SK-N-SH (cell line): ENCODE results near the gene GNA14. TPM values are rescaled to one million over a fixed set of nuclear protein-coding genes. Genes with fewer than 3 reads are reported as not detected.
A peak's percentile ranks its signal among the peaks of the same experiment; 100 is the strongest.

ENCODE experiments used
- CTCF ChIA-PET: fragments of 300-600, 350-600 bp; formaldehyde crosslinking; extraction: SDS; loops from one replicate; lab custom pipeline; 2021; lab: Yijun Ruan, JAX
- POLR2A ChIA-PET: fragments of 350-600 bp; sonication (Branson Sonifier 250); formaldehyde crosslinking; extraction: SDS; loops from one replicate; lab custom pipeline; 2020; ENCODE audit warnings: antibody characterized with exemption, inconsistent platforms; lab: Yijun Ruan, JAX
- DNase-seq: peaks from one replicate; pipeline ENCODE4 v3.0.0; 2012
- H2AFZ ChIP-seq: fragments of 200-600 bp; sonication (generic); 2 replicates; pipeline ENCODE4 v1.8.1; 2016; ENCODE audit warnings: antibody characterized with exemption, mild to moderate bottlenecking, low read depth
- H3F3A ChIP-seq: fragments of 200-600 bp; sonication (generic); replicated peaks from 2 replicates; pipeline ENCODE3; 2016; ENCODE audit warnings: antibody characterized with exemption, mild to moderate bottlenecking; ENCODE audit not compliant: insufficient read depth
- H3K27ac ChIP-seq, 2 experiments: fragments of 200-500 bp in 1 of 2; fragments of 200-600 bp in 1 of 2; sonication (Bioruptor generic) in 1 of 2; sonication (generic), shearing (Covaris generic) in 1 of 2; 2 replicates each; pipeline versions ENCODE4 v1.5.1 to v1.6.1; 2014 to 2016; ENCODE audit warnings: low read depth in 2 of 2, inconsistent platforms in 1 of 2, low read length in 1 of 2, mild to moderate bottlenecking in 1 of 2, mixed read lengths in 1 of 2
- H3K27me3 ChIP-seq: fragments of 200-600 bp; sonication (generic), shearing (Covaris generic); 2 replicates; pipeline ENCODE4 v1.6.1; 2016; ENCODE audit warnings: mixed run types; ENCODE audit not compliant: insufficient read depth
- H3K36me3 ChIP-seq, 2 experiments: fragments of 200-500 bp in 1 of 2; fragments of 200-600 bp in 1 of 2; sonication (Bioruptor generic) in 1 of 2; sonication (generic) in 1 of 2; replicated peaks in 1 of 2; 2 replicates each; pipeline versions ENCODE3 to v1.5.1; 2014 to 2016; ENCODE audit warnings: low read length in 1 of 2, mild to moderate bottlenecking in 1 of 2; ENCODE audit not compliant: insufficient read depth in 2 of 2, control insufficient read depth in 1 of 2
- H3K4me1 ChIP-seq, 2 experiments: fragments of 200-500 bp in 1 of 2; fragments of 200-600 bp in 1 of 2; sonication (Bioruptor generic) in 1 of 2; sonication (generic), shearing (Covaris generic) in 1 of 2; 2 replicates each; pipeline versions ENCODE4 v1.5.1 to v1.6.1; 2014 to 2016; ENCODE audit warnings: low read depth in 1 of 2, low read length in 1 of 2, mixed run types in 1 of 2; ENCODE audit not compliant: insufficient read depth in 2 of 2, control insufficient read depth in 1 of 2
- H3K4me2 ChIP-seq: fragments of 200-600 bp; sonication (generic), shearing (Covaris generic); 2 replicates; pipeline ENCODE4 v1.6.1; 2017; ENCODE audit warnings: mixed run types
- H3K4me3 ChIP-seq, 2 experiments: fragments of 200-500 bp in 1 of 2; fragments of 200-600 bp in 1 of 2; sonication (Bioruptor generic) in 1 of 2; sonication (generic), shearing (Covaris generic) in 1 of 2; 2 replicates each; pipeline versions ENCODE4 v1.5.1 to v1.8.1; 2014 to 2016; ENCODE audit warnings: low read depth in 2 of 2, inconsistent platforms in 1 of 2, low read length in 1 of 2, mild to moderate bottlenecking in 1 of 2, mixed read lengths in 1 of 2, moderate library complexity in 1 of 2
- H3K79me2 ChIP-seq: fragments of 200-600 bp; sonication (generic); 2 replicates; pipeline ENCODE4 v1.8.1; 2017; ENCODE audit warnings: mild to moderate bottlenecking; ENCODE audit not compliant: insufficient read depth
- H3K9ac ChIP-seq: fragments of 200-600 bp; sonication (generic); 2 replicates; pipeline ENCODE4 v1.6.1; 2017; ENCODE audit warnings: mixed run types
- H3K9me2 ChIP-seq: fragments of 200-600 bp; sonication (generic); 2 replicates; pipeline ENCODE4 v1.6.1; 2017; ENCODE audit warnings: mixed run types
- H3K9me3 ChIP-seq: fragments of 200-600 bp; sonication (generic); 2 replicates; pipeline ENCODE4 v1.6.1; 2017; ENCODE audit warnings: mixed run types, mild to moderate bottlenecking, moderate library complexity
- H4K20me1 ChIP-seq: fragments of 200-600 bp; sonication (generic); 2 replicates; pipeline ENCODE4 v1.6.1; 2017; ENCODE audit warnings: mild to moderate bottlenecking, mixed run types; ENCODE audit not compliant: insufficient read depth
- EP300 ChIP-seq, 2 experiments: IDR thresholded peaks; 2 replicates each; pipeline versions ENCODE4 v1.4.0 to v1.6.1; 2012; ENCODE audit warnings: borderline replicate concordance in 1 of 2, low read depth in 1 of 2, low read length in 1 of 2
- FOXM1 ChIP-seq: IDR thresholded peaks from 2 replicates; pipeline ENCODE4 v1.4.0; 2012; ENCODE audit warnings: low read depth, mild to moderate bottlenecking
- PBX3 ChIP-seq: IDR thresholded peaks from 2 replicates; pipeline ENCODE4; 2012
- POLR2AphosphoS5 ChIP-seq: IDR thresholded peaks from 2 replicates; pipeline ENCODE4 v1.6.1; 2012; ENCODE audit warnings: low read depth, low read length
- RCOR1 ChIP-seq: fragments of 150-350 bp; IDR thresholded peaks from 2 replicates; pipeline ENCODE4 v1.6.1; 2017; ENCODE audit warnings: antibody characterized with exemption, low read length
- WGBS: methylation state at CpG from one replicate; pipeline ENCODE4 v1.1.6; 2017; ENCODE audit warnings: low lambda C conversion rate; 5-methylcytosine and 5-hydroxymethylcytosine counted together
- polyA plus RNA-seq, 3 experiments: library from polyadenylated mRNA; depleted of rRNA; stranded (reverse); fragments of >200 nt; gene quantifications; 2 replicates each; pipeline ENCODE4 v1.2.3, GENCODE V29; 2012

Gene GNA14
- polyA plus RNA-seq, 1 of the 3 experiments (the other 2 are of a cell fraction) = 0.15 TPM

DNA sequence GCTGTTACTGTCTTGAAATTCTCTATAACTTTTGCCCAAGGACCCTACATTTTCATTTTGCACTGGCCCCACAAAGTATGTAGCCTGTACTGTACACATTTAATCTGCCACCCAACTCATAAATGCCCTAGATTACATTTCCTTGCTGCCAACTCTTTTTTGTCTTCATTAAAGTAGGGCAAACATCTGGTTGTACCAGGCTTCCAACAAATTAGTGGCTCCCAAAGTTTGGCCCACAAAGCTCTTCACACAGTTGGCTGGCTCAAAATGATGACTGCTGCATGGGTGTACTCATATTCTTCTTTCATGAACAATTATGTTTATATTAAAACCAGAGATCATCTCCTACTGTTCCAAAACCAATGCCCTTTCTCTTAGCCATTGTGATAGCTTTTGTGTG lies 45.3 kb downstream of the GNA14 start:
- no peak for DNase-seq
- H3K4me1 ChIP-seq = peaks cover 11 to 16% of the 10 kb centered on the region in 2 experiments; a peak in 3 of 4 replicates
- H3F3A ChIP-seq = no peaks in the 10 kb centered on the region
- no peak overlapping the region for H3K4me3 ChIP-seq
- no peaks in the 10 kb centered on the region for H3K27me3 ChIP-seq
- H4K20me1 ChIP-seq = no peaks in the 10 kb centered on the region
- no peaks in the 10 kb centered on the region for H3K9me3 ChIP-seq
- H3K79me2 ChIP-seq = no peaks in the 10 kb centered on the region
- TF ChIP-seq EP300 (IDR thresholded peaks at IDR 0.05; ENCODE audit: borderline replicate concordance in 1 of 2, low read depth in 1 of 2, low read length in 1 of 2) (no peak), FOXM1 (no peak)
- CTCF ChIA-PET = no interaction called here
- H3K4me2 ChIP-seq = no peak overlapping the region
- no peaks in the 10 kb centered on the region for H3K36me3 ChIP-seq
- POLR2A ChIA-PET = no interaction called here
- H3K9ac ChIP-seq = no peak overlapping the region
- H3K9me2 ChIP-seq = no peaks in the 10 kb centered on the region
- no peak overlapping the region for H2AFZ ChIP-seq
- no peak overlapping the region for H3K27ac ChIP-seq

- no peaks in the 10 kb centered on the region for H3F3A ChIP-seq
- no peaks in the 10 kb centered on the region for H3K9me3 ChIP-seq
- peak; percentile 19 for DNase-seq
- WGBS = 69% methylated on average over 5 of the region's 5 CpGs
- H3K27me3 ChIP-seq = no peaks in the 10 kb centered on the region
- H3K9me2 ChIP-seq = no peaks in the 10 kb centered on the region
- H2AFZ ChIP-seq = no peak overlapping the region
- no peak for TF ChIP-seq PBX3
- no peak for TF ChIP-seq RCOR1
- TF ChIP-seq, all 33 proteins: peak for 0
- POLR2A ChIA-PET = no interaction called here
- H3K36me3 ChIP-seq = no peaks in the 10 kb centered on the region
- CTCF ChIA-PET = no interaction called here
- no peaks in the 10 kb centered on the region for H4K20me1 ChIP-seq
- H3K4me2 ChIP-seq = no peak overlapping the region
- H3K4me3 ChIP-seq = no peak overlapping the region
- H3K79me2 ChIP-seq = no peaks in the 10 kb centered on the region
- peaks cover 14 to 15% of the 10 kb centered on the region in 2 experiments; a peak in 3 of 4 replicates for H3K4me1 ChIP-seq
- no peak overlapping the region for H3K9ac ChIP-seq
- peak overlapping the region in 1 of 2 experiments; percentile 58; a peak in 2 of 4 replicates for H3K27ac ChIP-seq
Measured at GRCh38 chr9:77601476-77602099, 46.5 kb downstream of the GNA14 start.

DNA sequence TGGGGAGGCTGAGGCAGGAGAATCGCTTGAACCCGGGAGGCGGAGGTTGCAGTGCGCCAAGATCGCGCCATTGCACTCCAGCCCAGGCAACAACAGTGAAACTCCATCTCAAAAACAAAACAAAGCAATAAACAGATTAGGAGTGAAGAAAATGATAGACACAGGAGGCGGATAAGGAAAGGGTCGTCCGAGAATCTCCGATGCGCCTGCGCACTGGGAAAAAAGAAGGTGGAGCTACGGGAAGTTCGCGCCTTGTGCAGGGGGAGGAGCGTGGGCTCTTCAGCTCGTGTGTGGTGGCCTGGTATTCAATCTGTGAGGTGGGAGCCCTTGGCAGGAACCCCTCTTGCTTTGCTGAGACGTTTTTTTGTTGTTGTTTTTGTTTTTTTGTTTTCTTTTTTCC lies 47.3 kb downstream of the GNA14 start:
- no peak overlapping the region; a peak in 1 of 4 replicates for H3K27ac ChIP-seq
- TF ChIP-seq POLR2AphosphoS5 = no peak
- TF ChIP-seq, all 33 proteins: peak for 0
- DNase-seq = no peak
- H2AFZ ChIP-seq = no peak overlapping the region
- H3K79me2 ChIP-seq = no peaks in the 10 kb centered on the region
- H3K36me3 ChIP-seq = no peaks in the 10 kb centered on the region
- no peak overlapping the region for H3K4me3 ChIP-seq
- H3K27me3 ChIP-seq = no peaks in the 10 kb centered on the region
- H3F3A ChIP-seq = no peaks in the 10 kb centered on the region
- no peaks in the 10 kb centered on the region for H4K20me1 ChIP-seq
- POLR2A ChIA-PET = no interaction called here
- peaks cover 14 to 22% of the 10 kb centered on the region in 2 experiments; a peak in 3 of 4 replicates for H3K4me1 ChIP-seq
- H3K9ac ChIP-seq = no peak overlapping the region
- CTCF ChIA-PET = no interaction called here
- WGBS = 92% methylated on average over 18 of the region's 18 CpGs
- H3K9me3 ChIP-seq = no peaks in the 10 kb centered on the region
- no peak overlapping the region for H3K4me2 ChIP-seq
- no peaks in the 10 kb centered on the region for H3K9me2 ChIP-seq
